HG03442 (cell line): Measurements from ENCODE around the gene DBT.
"Not testable (repeated sequence)": the region's sequence is repeated elsewhere in the genome, so short reads cannot be mapped to it uniquely, and the experiment has no call there.

Source experiments
- ATAC-seq: cut with Tn5 transposase; IDR thresholded peaks from one replicate; pipeline ENCODE4 v1.9.1; 2021; ENCODE audit warnings: mild to moderate bottlenecking, moderate library complexity; ENCODE audit not compliant: unreplicated experiment

The DBT gene

DNA sequence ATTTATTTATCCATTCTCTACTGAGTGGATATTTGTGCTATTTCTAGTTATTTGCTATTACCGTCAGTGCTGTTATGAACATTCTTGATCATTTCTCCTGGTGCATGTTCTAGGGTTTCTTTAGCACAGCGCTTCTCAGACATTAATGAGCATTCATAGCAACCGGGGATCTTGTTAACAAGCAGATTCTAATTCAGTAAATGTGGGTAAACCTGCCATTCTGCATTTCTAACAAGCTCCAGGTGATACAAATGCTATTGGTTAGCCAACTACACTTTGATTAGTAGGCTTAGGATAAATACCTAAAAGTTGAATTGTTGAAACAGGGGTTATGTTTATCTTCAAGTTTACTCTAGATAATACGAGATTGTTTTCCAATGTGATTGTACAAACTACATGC lies 3.3 kb upstream of the DBT start:
- no peak for ATAC-seq

GRCh38 chr1:100250807-100251206 lies 1.2 kb upstream of the DBT start:
- ATAC-seq = no peak

GRCh38 chr1:100250264-100250663 lies 630 bp upstream of the DBT start:
- ATAC-seq = no peak

- ATAC-seq = no peak
Measured at GRCh38 chr1:100249155-100249536, 488 bp downstream of the DBT start.

DNA sequence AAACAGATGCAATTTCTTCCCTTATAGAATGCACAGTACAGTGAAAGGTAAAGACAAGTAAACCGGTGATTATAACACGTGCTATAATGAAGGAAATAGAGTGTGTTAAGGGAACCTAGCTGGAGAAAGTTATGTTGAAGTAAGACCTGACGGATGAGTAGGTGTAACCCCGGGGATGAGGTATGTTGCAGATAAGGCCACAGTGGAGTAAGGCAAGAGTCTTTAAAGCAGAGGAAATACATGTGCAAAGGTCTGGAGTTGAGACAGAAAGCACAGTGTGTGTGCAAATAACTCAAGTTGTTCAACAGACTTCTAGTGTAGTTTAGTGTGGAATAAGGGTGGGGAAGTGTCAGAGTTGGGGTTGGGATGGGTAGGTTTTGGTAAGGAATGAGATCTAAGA lies 2.9 kb downstream of the DBT start:
- no peak for ATAC-seq

DNA sequence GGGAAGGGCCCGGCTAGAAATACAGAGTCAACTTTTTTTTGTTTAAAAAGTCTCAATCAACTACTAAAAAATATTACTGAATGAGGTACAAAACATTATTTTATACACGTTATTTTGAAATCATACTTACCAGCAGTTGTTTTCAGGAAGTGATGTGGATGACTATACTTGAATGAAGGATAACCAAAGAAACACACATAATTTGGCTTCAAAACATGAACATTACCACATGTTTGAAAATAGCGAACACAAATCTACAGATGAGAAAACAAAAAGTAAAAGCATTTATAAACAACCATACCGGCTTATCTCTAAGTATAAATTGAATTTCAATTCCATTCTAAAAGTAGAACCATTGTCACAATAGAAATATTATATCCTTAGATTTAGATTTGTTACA lies 9.0 kb downstream of the DBT start:
- ATAC-seq = no peak

GRCh38 chr1:100239961-100240360 lies 9.7 kb downstream of the DBT start:
- no peak for ATAC-seq

DNA sequence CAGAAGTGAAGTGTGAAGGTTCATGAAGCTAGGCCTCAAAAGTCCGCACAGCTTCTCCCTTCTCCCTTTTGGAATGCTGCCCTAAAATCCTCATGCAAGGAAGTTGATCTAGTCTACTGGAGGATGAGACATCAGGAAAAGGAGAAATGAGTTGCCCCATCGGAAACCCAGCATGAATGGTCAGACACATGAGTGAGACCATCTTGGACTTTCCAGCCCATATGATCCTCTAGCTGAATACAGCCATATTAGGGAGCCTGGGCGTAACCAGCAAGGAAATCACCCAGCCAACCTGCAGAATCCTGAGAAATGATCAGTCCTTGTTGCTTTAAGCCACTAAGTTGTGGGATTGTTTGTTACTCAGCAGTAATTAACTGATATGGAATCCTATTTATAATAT lies 12.5 kb downstream of the DBT start:
- no peak for ATAC-seq

GRCh38 chr1:100234432-100234831 lies 15.2 kb downstream of the DBT start:
- no peak for ATAC-seq

DNA sequence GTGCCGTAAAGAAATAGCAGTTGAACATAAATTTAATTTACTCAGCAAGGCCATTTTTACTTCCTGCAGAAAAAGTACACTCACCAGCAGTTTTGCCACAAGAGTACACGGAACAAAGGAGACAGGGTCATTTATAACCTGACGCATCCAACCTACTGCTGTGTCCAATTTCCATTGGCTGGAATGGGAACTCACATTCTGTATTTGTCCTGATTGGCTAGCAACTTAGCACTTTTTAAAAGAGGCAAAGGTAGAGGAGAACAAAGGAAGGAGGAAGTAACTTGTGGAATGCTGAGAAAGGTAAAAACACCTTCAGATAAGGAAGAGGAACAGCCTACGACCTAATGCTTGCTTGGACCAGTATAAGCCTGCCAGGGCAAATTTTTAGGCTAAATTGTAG lies 16.1 kb downstream of the DBT start:
- ATAC-seq = not testable (repeated sequence)

- ATAC-seq = no peak
Measured at GRCh38 chr1:100232156-100232555, 17.5 kb downstream of the DBT start.

DNA sequence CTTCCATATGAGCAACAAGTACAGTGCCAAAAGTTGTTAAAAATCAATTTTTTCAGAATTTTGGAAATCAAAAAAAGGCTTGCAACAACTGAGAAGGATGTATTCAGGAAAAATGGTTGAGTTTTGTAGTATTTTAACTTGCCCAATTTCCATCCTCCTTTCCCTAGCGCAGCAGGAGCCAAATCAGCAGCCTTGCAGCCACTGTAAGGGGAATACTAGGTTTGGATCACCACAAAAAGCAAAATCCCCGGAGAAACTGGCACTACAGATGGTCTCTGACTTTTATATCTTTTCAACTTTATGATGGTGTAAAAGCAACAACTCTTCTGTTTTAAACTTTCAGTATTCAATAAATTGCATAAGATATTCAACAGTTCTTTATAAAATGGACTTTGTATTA lies 17.9 kb downstream of the DBT start:
- ATAC-seq = no peak

- no peak for ATAC-seq
Measured at GRCh38 chr1:100230765-100231164, 18.9 kb downstream of the DBT start.

DNA sequence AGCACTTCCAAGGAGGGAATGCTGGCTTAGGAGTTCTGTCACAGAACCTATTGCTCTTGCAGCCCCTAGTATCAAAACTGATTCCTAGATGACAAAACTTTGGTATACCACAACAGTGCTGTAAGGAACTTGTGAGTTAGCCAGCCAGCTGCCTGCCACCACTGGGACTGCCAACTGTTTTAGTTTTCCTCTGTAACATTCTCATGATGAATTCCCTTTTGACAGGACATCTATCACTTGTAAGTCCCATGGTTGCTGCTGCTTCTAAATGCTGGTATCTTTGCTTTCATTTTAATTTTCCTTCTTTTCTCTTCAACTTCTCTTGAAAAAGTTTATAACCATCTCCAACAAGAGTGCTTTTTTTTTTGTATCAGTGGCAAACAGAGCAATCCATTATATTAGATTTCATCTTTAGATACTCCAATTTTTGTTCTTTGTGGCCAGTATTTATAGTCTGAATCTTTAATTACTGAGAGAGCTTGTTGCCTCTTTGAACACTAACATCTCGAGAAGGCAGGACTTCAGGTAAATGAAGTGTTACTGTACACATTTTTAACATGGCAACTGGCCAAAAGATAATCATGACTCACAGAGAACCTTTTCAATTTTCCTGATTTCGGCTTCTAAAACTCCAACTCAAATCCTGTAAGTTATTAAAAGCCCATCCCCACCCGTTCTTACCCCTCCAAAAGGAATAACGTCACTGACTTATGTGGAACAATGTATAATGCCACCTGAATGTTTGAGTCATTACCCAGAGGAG lies 19.8 kb downstream of the DBT start:
- ATAC-seq = no peak

GRCh38 chr1:100222428-100222827 lies 27.2 kb downstream of the DBT start:
- no peak for ATAC-seq

- no peak for ATAC-seq
Measured at GRCh38 chr1:100219883-100220282, 29.8 kb downstream of the DBT start.

DNA sequence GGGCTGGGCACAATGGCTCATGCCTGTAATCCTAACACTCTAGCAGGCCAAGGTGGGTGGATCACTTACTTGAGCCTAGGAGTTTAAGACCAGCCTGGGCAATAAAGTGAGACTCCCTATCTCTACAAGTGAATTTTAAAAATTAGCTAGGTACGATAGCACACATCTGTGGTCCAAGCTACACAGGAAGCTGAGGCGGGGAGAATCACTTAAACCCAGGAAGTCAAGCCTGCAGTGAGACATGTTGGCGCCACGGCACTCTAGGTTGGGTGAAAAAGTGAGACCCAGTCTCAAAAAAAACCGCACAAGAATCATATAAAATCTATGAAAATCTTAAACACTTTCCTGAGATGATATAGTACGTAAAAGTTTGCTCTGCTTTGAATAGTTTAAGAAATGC lies 30.2 kb downstream of the DBT start:
- no peak for ATAC-seq

- ATAC-seq = no peak
Measured at GRCh38 chr1:100217834-100218233, 31.8 kb downstream of the DBT start.

DNA sequence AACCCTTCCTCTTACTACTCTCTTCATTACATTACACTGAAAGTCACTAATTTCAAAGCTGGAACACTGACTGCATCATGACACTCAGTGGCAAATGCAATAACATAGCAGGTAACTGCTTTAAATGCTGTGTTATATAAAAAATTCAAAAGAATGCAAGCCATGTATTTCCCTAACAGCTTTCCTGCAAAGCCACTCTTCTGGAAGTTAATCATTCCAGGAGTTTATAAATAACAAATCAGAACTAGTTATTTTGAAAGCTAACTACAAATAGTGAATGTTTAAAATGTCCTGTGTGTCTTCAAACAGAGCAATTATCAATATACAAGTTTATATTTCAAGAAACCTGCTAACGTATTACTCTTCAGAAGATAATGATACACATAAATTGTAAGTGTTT lies 34.5 kb downstream of the DBT start:
- no peak for ATAC-seq

GRCh38 chr1:100213141-100213540 lies 36.5 kb downstream of the DBT start:
- ATAC-seq = no peak

DNA sequence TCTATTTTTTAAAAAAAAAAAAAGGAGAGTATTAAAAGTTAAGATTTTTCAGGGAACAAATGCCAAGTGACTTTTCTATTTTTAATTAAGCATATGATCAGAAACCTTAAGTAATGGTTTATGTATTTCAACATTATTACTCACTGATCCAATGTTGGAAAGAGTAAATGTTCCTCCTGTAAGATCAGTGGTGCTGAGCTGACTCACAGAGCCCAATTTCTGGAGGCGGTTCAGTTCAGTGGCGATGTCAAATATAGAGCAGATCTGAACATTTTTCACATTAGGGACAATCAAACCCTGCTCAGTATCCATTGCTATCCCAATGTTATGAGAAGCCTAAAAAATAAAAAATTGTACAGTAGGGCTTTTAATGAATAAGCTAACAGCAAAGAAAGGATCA lies 43.3 kb downstream of the DBT start:
- ATAC-seq = no peak

DNA sequence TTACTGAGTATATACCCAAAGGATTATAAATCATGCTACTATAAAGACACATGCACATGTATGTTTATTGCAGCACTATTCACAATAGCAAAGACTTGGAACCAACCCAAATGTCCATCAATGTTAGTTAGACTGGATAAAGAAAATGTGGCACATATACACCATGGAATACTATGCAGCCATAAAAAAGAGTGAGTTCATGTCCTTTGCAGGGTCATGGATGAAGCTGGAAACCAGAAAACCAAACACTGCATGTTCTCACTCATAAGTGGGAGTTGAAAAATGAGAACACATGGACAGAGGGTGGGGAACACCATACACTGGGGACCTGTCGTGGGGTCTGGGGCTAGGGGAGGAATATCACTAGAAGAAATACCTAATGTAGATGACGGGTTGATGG lies 44.0 kb downstream of the DBT start:
- ATAC-seq = not testable (repeated sequence)

DNA sequence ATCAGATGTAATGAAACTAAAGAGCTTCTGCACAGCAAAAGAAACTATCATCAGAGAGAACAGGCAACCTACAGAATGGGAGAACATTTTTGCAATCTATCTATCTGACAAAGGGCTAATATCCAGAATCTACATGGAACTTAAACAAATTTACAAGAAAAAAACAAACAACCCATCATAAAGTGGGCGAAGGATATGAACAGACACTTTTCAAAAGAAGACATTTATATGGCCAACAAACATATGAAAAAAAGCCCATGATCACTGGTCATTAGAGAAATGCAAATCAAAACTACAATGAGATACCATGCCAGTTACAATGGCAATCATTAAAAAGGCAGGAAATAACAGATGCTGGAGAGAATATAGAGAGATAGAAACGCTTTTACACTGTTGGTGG lies 44.5 kb downstream of the DBT start:
- ATAC-seq = not testable (repeated sequence)
